Fibroblast of the conjunctiva (primary cell): ENCODE measurements around the gene C16orf74.

Source experiments
- DNase-seq: peaks from one replicate; pipeline ENCODE4 v3.0.0-alpha.2; 2010; ENCODE audit warnings: low read depth

The C16orf74 gene

GRCh38 chr16:85774136-85774535, 23.2 kb upstream of the C16orf74 start:
- no peak for DNase-seq

- no peak for DNase-seq
Measured at GRCh38 chr16:85773044-85773443, 22.1 kb upstream of the C16orf74 start.

GRCh38 chr16:85770741-85771140, 19.8 kb upstream of the C16orf74 start:
- no peak for DNase-seq

GRCh38 chr16:85768199-85768598, 17.3 kb upstream of the C16orf74 start:
- no peak for DNase-seq

GRCh38 chr16:85767531-85767930, 16.6 kb upstream of the C16orf74 start:
- DNase-seq, result peak; percentile 34

DNA sequence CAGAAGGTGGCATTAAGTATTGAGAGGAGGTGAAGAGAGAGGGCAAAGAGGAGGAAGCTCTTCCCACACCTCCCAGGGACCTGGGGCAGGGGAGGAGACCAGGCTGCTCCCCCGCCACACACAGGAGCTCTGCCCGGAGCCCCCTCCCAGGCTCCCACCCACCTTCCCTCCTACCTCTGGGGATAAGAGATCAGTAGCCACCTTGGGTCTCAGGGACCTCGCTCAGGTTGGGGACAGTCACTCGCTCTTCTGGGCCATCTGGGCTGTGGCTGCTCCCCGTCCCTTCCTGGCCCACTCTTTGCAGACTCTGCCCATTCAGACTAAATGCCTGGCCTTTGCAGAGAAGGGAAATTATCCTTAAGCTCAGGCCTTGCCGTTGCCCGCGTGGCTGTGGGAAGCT, 14.9 kb upstream of the C16orf74 start:
- DNase-seq, result no peak

DNA sequence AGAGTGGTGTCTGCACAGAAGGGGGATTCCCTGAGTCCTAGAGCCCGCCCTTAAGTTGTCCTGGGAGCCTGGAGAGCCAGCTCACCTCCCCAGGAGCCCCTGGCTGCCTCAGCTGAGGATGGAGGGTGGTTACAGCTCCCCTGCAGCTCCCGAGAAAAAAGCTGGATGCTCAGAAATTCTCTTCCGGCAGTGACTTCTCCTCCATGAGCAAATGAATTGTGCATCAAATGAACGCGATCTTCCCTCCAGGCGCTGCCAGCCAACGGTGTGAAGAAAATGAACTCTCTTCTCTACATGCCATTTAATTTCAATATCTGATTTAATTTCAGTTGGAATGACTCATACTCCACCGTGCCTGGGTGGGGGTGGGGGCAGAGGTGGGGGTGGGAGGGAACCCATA, 14.3 kb upstream of the C16orf74 start:
- DNase-seq, result no peak

- no peak for DNase-seq
Measured at GRCh38 chr16:85763616-85764015, 12.7 kb upstream of the C16orf74 start.

DNA sequence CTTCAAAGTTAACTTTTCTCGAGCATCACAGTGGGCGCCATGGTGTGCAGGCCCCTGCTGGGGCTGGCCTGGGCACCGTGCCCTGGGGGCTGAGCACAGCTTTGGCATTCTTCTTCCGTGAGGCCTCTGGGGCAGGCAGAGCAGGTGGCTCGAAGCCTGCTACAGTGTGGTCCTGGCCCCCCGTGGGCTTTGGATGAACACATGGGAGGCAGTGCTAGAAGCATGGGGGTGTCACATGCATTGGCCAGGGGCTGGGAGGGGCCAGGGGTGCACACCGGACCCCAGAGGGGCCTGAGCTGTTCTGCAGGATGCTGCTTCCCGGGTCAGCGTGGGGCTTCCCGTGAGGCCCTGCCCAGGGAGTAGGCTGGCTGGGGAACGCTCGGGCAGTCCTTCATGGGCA, 12.1 kb upstream of the C16orf74 start:
- no peak for DNase-seq

DNA sequence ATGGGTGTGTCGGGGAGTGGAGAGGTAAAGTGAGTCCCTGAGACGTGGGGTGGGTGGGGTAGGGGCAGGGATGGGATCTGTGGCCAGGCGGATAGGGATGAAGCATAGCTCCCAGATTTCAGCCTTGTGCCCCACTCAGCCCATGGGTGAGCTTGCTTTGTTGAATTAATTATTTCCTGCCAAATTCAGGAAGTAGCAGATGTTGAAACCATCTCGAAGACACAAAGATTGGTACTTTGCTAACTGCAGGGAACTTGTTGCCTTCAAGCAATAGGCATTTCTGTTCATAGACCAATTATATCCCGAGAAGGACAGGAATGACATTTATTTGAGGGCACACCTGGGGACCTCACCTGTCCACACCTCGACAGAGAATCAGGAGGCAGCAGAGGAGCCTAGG, 11.0 kb upstream of the C16orf74 start:
- DNase-seq, result no peak

DNA sequence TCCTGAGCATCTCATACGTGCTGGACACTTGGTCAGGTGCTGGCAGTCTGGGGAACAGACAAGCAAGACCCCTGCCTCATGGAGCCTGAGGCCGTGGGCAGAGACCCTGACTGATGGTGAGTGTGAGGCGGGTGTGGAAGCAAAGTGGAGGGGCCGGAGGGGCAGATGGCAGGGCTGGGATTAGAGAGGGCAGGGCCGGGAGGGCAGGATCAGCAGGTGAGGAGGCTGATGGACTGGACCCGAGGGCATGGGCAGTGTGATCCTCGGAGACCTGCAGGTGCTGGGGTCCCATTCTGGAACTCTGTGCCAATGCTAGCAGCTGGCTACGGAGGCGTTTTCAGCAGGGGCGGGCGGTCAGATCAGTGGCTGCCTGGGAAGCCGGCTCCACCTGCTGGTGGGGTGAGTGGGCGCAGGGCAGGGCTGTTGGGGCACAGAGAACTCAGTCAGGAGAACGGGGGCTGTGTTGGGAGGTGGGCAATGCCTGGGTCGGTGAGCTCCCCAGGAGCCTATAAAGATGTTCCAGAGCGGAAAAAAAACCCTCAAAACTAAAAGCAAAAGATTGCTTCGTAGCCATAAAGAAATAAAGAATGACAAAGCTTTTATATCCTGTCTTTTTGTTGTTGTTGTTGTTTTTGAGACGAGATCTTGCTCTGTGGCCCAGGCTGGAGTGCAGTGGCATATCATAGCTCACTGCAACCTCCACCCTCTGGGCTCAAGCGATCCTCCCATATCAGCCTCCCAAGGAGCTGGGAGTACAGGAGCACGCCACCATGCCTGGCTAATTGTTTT, 8.9 kb upstream of the C16orf74 start:
- DNase-seq, result no peak

DNA sequence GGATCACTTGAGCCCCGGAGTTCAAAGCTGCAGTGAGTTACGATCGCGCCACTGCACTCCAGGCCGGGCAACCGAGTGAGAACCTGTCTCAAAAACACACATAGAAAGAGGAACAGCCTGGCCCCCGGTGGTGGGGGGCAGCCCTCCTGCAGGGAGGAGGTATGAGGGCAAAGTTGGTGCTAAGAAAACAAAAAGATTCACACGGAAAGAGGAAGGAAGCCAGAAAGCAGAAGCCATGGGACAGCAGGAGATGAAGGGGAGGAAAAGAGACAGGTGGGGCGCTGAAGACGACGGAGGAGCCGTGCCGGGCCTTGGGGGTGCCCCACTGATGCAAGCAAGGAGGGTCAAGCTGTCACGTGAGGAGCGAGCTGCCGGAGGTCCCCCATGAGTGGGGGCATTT, 8.2 kb upstream of the C16orf74 start:
- DNase-seq, result no peak

DNA sequence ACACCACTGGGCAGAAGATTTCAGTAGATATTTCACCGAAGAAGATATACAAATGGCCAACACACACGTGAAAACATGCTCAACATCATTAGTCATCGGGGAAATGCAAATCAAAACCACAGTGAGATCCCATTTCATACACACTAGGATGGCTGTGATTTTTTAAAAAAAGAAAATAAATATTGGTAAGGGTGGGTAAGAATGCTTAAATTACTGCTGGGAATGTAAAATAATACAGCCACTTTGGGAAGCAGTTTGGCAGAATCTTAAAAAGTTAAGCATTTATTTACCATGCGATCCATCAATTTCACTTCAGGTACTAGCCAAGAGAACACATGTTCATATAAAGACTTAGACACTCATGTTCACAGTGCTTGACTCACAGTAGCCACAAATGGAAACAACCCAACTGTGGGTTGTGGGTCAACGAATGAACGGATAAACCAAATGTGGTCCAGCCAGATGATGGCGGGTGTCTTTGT, 6.5 kb upstream of the C16orf74 start:
- no peak for DNase-seq

GRCh38 chr16:85755929-85756768, 5.3 kb upstream of the C16orf74 start:
- no peak for DNase-seq

DNA sequence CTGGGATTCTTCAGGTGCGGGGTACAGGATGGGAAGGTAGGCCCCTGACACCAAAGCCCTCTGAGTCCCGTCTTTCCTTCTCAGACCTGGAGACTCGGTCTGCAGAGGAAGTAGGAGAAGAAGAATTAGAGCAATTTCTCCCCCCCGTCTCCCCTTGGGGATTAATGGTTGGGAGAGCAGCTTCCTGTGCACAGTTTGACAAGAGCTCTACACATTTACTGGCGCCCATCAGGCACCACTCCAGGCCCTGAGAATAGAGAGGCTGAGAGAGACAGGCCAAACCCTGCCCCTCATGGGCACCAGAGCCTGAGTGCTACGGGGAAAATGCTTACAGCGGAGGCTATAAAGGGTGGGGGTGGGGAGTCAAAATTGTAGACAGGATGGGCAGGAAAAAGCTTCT, 3.5 kb upstream of the C16orf74 start:
- no peak for DNase-seq

DNA sequence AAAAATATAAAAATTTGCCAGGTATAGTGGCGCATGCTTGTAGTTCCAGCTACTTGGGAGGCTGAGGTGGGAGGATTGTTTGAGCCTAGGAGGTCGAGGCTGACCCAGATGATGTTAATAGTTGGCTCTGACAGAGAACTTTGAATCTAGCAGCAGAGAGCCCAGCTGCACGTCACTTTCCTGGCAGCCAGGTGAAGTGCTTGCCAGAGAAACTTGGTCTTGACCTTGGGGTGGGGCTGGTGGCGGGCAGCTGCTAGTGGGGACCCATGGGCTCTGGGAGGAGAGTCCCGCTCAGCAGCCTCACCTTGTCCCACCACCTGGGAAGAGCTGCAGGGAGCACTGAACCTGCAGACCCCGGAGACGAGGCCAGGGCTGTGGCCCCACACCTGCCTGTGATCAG, 3.1 kb upstream of the C16orf74 start:
- DNase-seq, result no peak

DNA sequence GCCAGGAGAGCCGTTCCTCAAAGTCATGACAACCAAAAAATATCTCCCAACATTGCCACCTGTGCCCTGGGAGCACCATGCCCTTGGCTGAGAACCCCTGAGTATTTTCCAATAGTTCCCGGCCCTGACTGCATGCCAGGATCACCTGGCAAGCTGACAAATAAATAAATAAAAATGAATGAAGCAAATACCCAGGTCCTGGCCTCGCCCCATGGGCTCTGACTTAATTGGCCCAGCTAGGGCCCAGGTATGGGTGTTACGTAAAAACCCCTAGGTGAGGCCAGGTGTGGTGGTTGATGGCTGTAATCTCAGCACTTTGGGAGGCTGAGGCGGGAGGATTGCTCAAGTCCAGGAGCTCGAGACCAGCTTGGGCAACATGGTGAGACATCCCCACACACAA, 2.7 kb upstream of the C16orf74 start:
- no peak for DNase-seq

GRCh38 chr16:85752511-85753420, 1.9 kb upstream of the C16orf74 start:
- DNase-seq, result no peak

DNA sequence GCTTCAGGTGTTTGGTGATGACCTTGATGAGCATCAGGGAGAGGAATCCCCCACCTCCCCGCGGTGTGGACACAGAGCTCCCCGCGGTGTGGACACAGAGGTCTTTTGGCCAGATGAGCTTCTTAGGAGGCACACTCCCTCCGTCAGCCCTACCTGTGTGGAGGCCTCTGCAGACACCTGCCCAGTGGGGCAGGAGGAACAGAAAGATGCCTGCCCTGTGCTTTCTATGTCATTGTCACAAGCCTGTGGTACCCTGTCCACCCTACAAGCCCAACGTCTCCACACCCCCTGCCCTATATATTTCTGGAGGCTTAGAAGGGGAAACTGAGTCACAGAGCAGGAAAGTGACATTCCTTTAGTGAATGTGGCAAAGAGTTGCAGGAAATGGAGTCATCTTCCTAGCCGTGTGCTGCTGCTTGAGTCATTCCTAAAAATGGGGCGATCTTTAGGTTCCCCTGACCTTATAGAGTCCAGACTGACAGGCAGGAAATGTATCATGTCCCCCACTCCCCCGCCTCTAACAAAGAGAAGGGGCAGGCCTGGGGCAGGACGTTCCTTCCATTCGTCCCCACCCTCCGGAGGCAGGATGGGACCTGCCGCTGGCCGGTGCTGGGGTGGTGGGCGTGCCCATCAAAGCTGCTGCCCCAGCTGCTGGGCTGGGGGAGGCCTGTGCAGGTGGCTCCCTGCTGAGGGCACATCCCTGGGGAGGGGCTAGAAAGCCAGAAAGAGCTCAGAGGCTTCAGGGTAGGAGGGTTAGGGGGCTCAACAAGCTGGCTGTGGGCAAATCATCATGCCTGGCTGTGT, 1.0 kb upstream of the C16orf74 start:
- no peak for DNase-seq

DNA sequence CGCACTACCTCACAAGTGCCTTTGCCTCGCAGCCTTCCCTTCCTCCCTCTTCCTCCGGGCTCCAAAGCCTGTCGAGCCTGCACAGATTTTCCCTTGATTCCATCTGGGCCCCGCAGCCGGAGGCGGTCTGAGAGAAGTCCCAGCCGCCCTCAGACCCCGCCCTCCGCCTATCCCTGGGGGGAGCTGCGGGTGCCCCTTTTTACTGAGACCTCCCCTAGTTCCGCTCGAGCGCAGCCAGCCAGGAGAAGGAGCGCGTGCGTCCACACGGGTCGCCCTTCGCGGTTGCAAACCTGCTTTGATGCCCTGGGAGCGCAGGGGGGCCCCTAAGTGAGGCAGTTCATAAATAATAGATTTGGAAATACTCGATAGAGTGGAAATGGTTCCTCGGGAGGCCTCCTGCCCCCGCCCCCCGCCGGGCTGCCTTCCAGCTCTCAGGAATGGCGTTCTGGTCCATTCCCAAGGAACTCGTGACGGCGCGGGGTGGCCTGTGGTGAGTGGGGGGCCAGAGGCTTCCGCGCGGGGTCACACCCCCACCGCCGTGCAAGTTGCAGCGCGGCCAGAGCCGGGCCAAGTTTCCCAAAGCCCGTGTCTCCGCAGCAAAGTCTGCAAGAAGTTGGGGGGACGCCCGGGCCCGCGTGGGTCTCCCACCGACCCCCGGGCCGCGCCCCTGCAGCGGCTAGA, 610 bp downstream of the C16orf74 start:
- no peak for DNase-seq

- no peak for DNase-seq
Measured at GRCh38 chr16:85749771-85750145, 1.1 kb downstream of the C16orf74 start.
